HepG2 (cell line): ENCODE data around the gene ADI1. TPM values are rescaled to one million over a fixed set of nuclear protein-coding genes. Genes with fewer than 3 reads are reported as not detected.
A peak's percentile ranks its signal among the peaks of the same experiment; 100 is the strongest.

Experiments
- ATAC-seq: fragments of 200-7000 bp; cut with Tn5 transposase; 3 replicates; pipeline ENCODE4 v1.9.1; 2020; ENCODE audit warnings: mild to moderate bottlenecking, moderate library complexity
- BruUV-seq: library from RNA; stranded (reverse); fragments of 400-500 nt; replicated peaks from 2 replicates; lab custom pipeline; 2021; lab: Mats Ljungman, UMichigan
- CTCF ChIA-PET: fragments of 300-600 bp; formaldehyde crosslinking; extraction: SDS; loops from one replicate; lab custom pipeline; 2021; ENCODE audit warnings: low total read pairs, inconsistent platforms, low intra/inter-chr PET ratio; lab: Yijun Ruan, JAX
- POLR2A ChIA-PET: fragments of 350-600 bp; sonication (Branson Sonifier 250); formaldehyde crosslinking; loops from one replicate; lab custom pipeline; 2020; ENCODE audit warnings: antibody characterized with exemption, inconsistent platforms; lab: Yijun Ruan, JAX
- DNase-seq: peaks from one replicate; pipeline ENCODE4 v3.0.0-alpha.2; 2015; ENCODE audit warnings: low spot score
- FAIRE-seq: peaks from 3 replicates; lab custom pipeline; 2011; peaks lifted over from hg19 to GRCh38; lab: Jason Lieb, UNC
- H2AFZ ChIP-seq: one replicate; pipeline ENCODE4 v1.6.1; 2011; ENCODE audit warnings: low read length, inconsistent platforms
- H3K27ac ChIP-seq: fragments of 300-600 bp; 3 replicates; pipeline ENCODE4 v1.8.0; 2011; ENCODE audit warnings: mixed run types, mild to moderate bottlenecking, mixed read lengths, low read length, inconsistent platforms; ENCODE audit not compliant: insufficient read depth; ENCODE audit errors: extremely low read length
- H3K27me3 ChIP-seq, 2 experiments: fragments of 200-600 bp in 1 of 2; 2 replicates in 1 of 2; 3 replicates in 1 of 2; pipeline versions ENCODE4 v1.6.0 to v1.8.0; 2011; ENCODE audit warnings: low read length in 2 of 2, mild to moderate bottlenecking in 2 of 2, moderate library complexity in 2 of 2, inconsistent platforms in 1 of 2; ENCODE audit not compliant: insufficient read depth in 2 of 2, control insufficient read depth in 1 of 2
- H3K36me3 ChIP-seq, 2 experiments: fragments of 200-600 bp in 1 of 2; replicated peaks in 1 of 2; 2 replicates in 1 of 2; 3 replicates in 1 of 2; pipeline versions ENCODE4 v1.5.1 to v1.8.0; 2011; ENCODE audit warnings: low read length in 2 of 2, inconsistent platforms in 1 of 2; ENCODE audit not compliant: insufficient read depth in 2 of 2, control insufficient read depth in 1 of 2
- H3K4me1 ChIP-seq: 2 replicates; pipeline ENCODE4 v1.5.1; 2012; ENCODE audit warnings: low read length, inconsistent platforms; ENCODE audit not compliant: insufficient read depth
- H3K4me2 ChIP-seq: 2 replicates; pipeline ENCODE4 v1.6.0; 2011; ENCODE audit warnings: low read depth, low read length, inconsistent platforms
- H3K4me3 ChIP-seq, 3 experiments: fragments of 200-600 bp in 1 of 3; sonication (generic), shearing (Covaris generic) in 1 of 3; replicated peaks in 1 of 3; 2 replicates each; pipeline ENCODE4 v1.5.1; 2011 to 2016; ENCODE audit warnings: low read length in 3 of 3, inconsistent platforms in 2 of 3, low read depth in 2 of 3, mild to moderate bottlenecking in 2 of 3, control low read depth in 1 of 3, mixed read lengths in 1 of 3; ENCODE audit not compliant: insufficient read depth in 1 of 3
- H3K79me2 ChIP-seq: one replicate; pipeline ENCODE4 v1.6.1; 2011; ENCODE audit warnings: low read length, inconsistent platforms; ENCODE audit not compliant: insufficient read depth
- H3K9ac ChIP-seq: 2 replicates; pipeline ENCODE4 v1.6.0; 2011; ENCODE audit warnings: mild to moderate bottlenecking, low read depth, low read length, inconsistent platforms; ENCODE audit not compliant: insufficient read depth
- H3K9me3 ChIP-seq: 2 replicates; pipeline ENCODE4 v1.5.1; 2012; ENCODE audit warnings: mild to moderate bottlenecking, low read length
- H4K20me1 ChIP-seq: 2 replicates; pipeline ENCODE4 v1.6.0; 2011; ENCODE audit warnings: inconsistent platforms, mild to moderate bottlenecking, low read length, moderate library complexity; ENCODE audit not compliant: insufficient read depth
- HNRNPL ChIP-seq: fragments of 200-400 bp; formaldehyde crosslinking; IDR thresholded peaks from 2 replicates; pipeline ENCODE4 v1.6.1; 2017; ENCODE audit warnings: mild to moderate bottlenecking, low read depth, low read length
- ZNF136 ChIP-seq: sonication (generic); formaldehyde crosslinking; IDR thresholded peaks from 2 replicates; pipeline ENCODE4 v1.8.1; 2022; ENCODE audit warnings: low read depth, mild to moderate bottlenecking, moderate library complexity, missing genetic modification reagents
- WGBS: methylation state at CpG from one replicate; pipeline ENCODE4 v1.1.6; 2017; ENCODE audit warnings: low lambda C conversion rate; 5-methylcytosine and 5-hydroxymethylcytosine counted together
- in situ Hi-C: cut with HindIII; loops from 2 replicates; pipeline ENCODE4 v1.10.0; 2017; ENCODE audit warnings: low pct_unique_long_range_greater_than_20kb; ENCODE audit not compliant: extremely low pct_ligation_motif_present
- intact Hi-C: fragments of 100-400 bp; cut with micrococcal nuclease; formaldehyde crosslinking; loops from one replicate; pipeline ENCODE4 v1.10.0; 2022; ENCODE audit not compliant: unreplicated experiment
- polyA plus RNA-seq, 8 experiments: library from polyadenylated mRNA; depleted of rRNA in 3 of 8; stranded (reverse) in 7 of 8; unstranded in 1 of 8; fragments of >200 nt; fragmentation: Illumina TruSeq in 4 of 8; extraction: Trizol in 4 of 8; gene quantifications; 2 replicates each; pipeline versions ENCODE4 v1.2.1 to v1.2.3, GENCODE V29; 2011 to 2016; ENCODE audit warnings: low read depth in 4 of 8, missing spikeins in 1 of 8, mixed read lengths in 1 of 8; ENCODE audit not compliant: insufficient read depth in 1 of 8
- total RNA-seq, 5 experiments: library from RNA; depleted of rRNA; stranded (reverse); fragments of >200 nt; fragmentation: Illumina TruSeq; extraction: Trizol; gene quantifications; 2 replicates each; pipeline ENCODE4 v1.2.3, GENCODE V29; 2016; ENCODE audit warnings: low read depth in 1 of 5
- TF ChIP-seq, protein P1 (sequence below): sonication (generic); formaldehyde crosslinking; conservative IDR thresholded peaks from 2 replicates; pipeline ENCODE4 v1.8.1; 2023; ENCODE audit warnings: missing genetic modification reagents
- TF ChIP-seq, protein P2 (sequence below): sonication (generic); formaldehyde crosslinking; IDR thresholded peaks from 2 replicates; pipeline ENCODE4 v1.4.0; 2020; ENCODE audit warnings: missing genetic modification reagents
- TF ChIP-seq, protein P3 (sequence below): sonication (generic); formaldehyde crosslinking; IDR thresholded peaks from 2 replicates; pipeline ENCODE4 v1.5.0; 2020; ENCODE audit warnings: missing genetic modification reagents

ADI1 gene
- total and polyA plus RNA-seq, 2 of the 13 experiments (the other 11 are each of a cell fraction or from before 2014, with no cell fraction given) = 28.7 to 123 TPM

DNA sequence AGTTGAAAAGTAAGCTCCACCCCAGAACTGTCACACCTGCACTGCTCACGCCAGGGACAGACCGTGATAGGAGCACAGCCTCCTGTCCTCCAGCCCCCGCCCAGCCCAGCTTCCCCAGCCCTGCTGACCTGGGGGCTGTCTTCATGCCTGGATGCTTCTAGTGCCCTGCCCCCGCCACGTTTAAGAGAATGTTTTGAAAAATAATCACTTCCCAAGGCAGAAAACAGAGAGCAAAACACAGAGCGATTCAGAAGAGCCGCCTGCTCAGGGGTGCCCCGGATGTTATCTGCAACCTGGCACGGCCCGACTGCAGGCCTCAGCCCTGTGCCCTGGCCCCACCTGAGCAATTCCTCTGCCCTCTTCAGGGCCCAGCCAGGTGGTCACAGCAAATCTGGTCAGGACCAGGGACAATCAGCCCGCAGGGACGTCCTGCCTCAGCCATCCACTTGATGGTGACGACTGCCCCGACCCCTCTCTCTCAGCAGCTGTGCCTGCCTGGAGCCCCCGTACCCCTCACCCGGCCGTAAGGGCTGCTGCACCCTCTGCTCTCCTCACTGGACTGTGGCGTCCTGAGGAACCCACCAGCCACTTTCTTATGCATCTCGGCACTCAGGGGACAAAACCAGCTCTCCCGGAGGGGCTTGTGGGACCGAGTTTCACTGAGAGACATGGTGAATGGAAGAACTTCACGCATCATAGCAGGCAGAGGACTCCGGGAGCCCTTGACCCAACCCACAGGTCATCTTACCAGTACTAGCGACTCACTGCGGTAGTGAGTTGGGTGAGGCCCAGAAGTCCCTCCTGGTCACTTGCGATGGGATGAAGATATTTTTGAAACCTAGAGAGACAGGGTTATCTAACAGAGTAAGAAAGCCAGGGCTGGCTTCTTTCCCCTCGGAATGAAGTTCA is 30.2 kb downstream of the ADI1 start:
- H4K20me1 ChIP-seq = no peaks in the 10 kb centered on the region
- no peak for FAIRE-seq
- TF ChIP-seq, protein P1, sequence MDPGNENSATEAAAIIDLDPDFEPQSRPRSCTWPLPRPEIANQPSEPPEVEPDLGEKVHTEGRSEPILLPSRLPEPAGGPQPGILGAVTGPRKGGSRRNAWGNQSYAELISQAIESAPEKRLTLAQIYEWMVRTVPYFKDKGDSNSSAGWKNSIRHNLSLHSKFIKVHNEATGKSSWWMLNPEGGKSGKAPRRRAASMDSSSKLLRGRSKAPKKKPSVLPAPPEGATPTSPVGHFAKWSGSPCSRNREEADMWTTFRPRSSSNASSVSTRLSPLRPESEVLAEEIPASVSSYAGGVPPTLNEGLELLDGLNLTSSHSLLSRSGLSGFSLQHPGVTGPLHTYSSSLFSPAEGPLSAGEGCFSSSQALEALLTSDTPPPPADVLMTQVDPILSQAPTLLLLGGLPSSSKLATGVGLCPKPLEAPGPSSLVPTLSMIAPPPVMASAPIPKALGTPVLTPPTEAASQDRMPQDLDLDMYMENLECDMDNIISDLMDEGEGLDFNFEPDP (CRISPR knock-in tag) = 0 out of 2 replicates have a peak, but pooled peaks have one; percentile 15
- TF ChIP-seq, protein P2, sequence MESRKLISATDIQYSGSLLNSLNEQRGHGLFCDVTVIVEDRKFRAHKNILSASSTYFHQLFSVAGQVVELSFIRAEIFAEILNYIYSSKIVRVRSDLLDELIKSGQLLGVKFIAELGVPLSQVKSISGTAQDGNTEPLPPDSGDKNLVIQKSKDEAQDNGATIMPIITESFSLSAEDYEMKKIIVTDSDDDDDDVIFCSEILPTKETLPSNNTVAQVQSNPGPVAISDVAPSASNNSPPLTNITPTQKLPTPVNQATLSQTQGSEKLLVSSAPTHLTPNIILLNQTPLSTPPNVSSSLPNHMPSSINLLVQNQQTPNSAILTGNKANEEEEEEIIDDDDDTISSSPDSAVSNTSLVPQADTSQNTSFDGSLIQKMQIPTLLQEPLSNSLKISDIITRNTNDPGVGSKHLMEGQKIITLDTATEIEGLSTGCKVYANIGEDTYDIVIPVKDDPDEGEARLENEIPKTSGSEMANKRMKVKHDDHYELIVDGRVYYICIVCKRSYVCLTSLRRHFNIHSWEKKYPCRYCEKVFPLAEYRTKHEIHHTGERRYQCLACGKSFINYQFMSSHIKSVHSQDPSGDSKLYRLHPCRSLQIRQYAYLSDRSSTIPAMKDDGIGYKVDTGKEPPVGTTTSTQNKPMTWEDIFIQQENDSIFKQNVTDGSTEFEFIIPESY (CRISPR knock-in tag) = peak; percentile 75
- no peak for TF ChIP-seq ZNF136 (CRISPR knock-in tag)
- TF ChIP-seq, protein P3, sequence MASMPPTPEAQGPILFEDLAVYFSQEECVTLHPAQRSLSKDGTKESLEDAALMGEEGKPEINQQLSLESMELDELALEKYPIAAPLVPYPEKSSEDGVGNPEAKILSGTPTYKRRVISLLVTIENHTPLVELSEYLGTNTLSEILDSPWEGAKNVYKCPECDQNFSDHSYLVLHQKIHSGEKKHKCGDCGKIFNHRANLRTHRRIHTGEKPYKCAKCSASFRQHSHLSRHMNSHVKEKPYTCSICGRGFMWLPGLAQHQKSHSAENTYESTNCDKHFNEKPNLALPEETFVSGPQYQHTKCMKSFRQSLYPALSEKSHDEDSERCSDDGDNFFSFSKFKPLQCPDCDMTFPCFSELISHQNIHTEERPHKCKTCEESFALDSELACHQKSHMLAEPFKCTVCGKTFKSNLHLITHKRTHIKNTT (CRISPR knock-in tag) = no peak
- 0 out of 2 replicates have a peak, but pooled peaks have one; percentile 47 for TF ChIP-seq HNRNPL
- no peak for DNase-seq
- H3K4me3 ChIP-seq = no peak overlapping the region; a peak in 1 of 6 replicates
- H3K27me3 ChIP-seq = no peaks in the 10 kb centered on the region
- ChIA-PET POLR2A (interaction anchor here (1.3 kb wide), 1 partner anchor 24 kb away, joined by 4 read pairs; no protein-coding TSS in a partner anchor), CTCF (no interaction called here)
- H2AFZ ChIP-seq = no peak overlapping the region
- no peak overlapping the region for H3K27ac ChIP-seq
- H3K9me3 ChIP-seq = no peaks in the 10 kb centered on the region
- in situ Hi-C loops (no loop called here), intact Hi-C loops (no loop called here)
- no peak overlapping the region for H3K9ac ChIP-seq
- BruUV-seq = no TSS peak
- H3K4me2 ChIP-seq = no peak overlapping the region
- no peak for ATAC-seq
- no peaks in the 10 kb centered on the region for H3K79me2 ChIP-seq
- H3K4me1 ChIP-seq = peaks cover 68% of the 10 kb centered on the region
- WGBS = 70% methylated on average over 26 of the region's 27 CpGs
- no peaks in the 10 kb centered on the region; a peak in 1 of 5 replicates for H3K36me3 ChIP-seq
